Measurements from ENCODE around the gene LINGO3. TPM values are rescaled to one million over a fixed set of nuclear protein-coding genes. Genes with fewer than 3 reads are reported as not detected.

The LINGO3 gene
- total RNA-seq, 6 experiments from 2014 or later = not detected

- intact Hi-C loops (cut with DNase I) = loop anchor here in 1 of 2 donors (10.0 kb wide), 1 partner anchor 53 kb away; no protein-coding TSS in a partner anchor
- Histone ChIP-seq H3K27me3 (no peaks in the 10 kb centered on the region), H3K4me3 (no peak overlapping the region), H3K4me1 (peaks cover 0 to 31% (median 9%) of the 10 kb centered on the region in 4 donors), H3K27ac (no peak overlapping the region), H3K9me3 (no peaks in the 10 kb centered on the region), H3K36me3 (no peaks in the 10 kb centered on the region)
- no peak for TF ChIP-seq CTCF (IDR thresholded peaks at IDR 0.05)
- TF ChIP-seq POLR2A (IDR thresholded peaks at IDR 0.05) = no peak
- 100% methylated on average over 1 of the region's 12 CpGs for WGBS (ENCODE audit: insufficient coverage, low coverage, low lambda C conversion rate, missing lambda C conversion rate)
- DNase-seq (no peak), ATAC-seq (no peak)
Measured at GRCh38 chr19:2331601-2332246, 23.8 kb upstream of the LINGO3 start.

- Histone ChIP-seq H3K27me3 (no peaks in the 10 kb centered on the region), H3K4me3 (no peak overlapping the region), H3K27ac (peak overlapping the region in 1 of 3 donors; percentile 21), H3K36me3 (no peaks in the 10 kb centered on the region), H3K9me3 (no peaks in the 10 kb centered on the region), H3K4me1 (peaks cover 0 to 31% (median 9%) of the 10 kb centered on the region in 4 donors)
- intact Hi-C loops (cut with DNase I) = loop anchor here in 1 of 2 donors (10.0 kb wide), 1 partner anchor 54 kb away; no protein-coding TSS in a partner anchor
- TF ChIP-seq CTCF (IDR thresholded peaks at IDR 0.05) (no peak), POLR2A (IDR thresholded peaks at IDR 0.05) (peak; percentile 18)
- ATAC-seq = peak; percentile 57 to 78 (median 66)
- DNase-seq = peak in 2 of 3 donors; percentile 66 to 69
- WGBS (ENCODE audit: insufficient coverage, low coverage, low lambda C conversion rate, missing lambda C conversion rate) = 49% methylated on average over 5 of the region's 20 CpGs
Measured at GRCh38 chr19:2330632-2331284, 22.8 kb upstream of the LINGO3 start.

GRCh38 chr19:2330255-2330631 is 22.3 kb upstream of the LINGO3 start:
- Histone ChIP-seq H3K36me3 (no peaks in the 10 kb centered on the region), H3K27me3 (no peaks in the 10 kb centered on the region), H3K9me3 (no peaks in the 10 kb centered on the region), H3K4me1 (peaks cover 0 to 31% (median 9%) of the 10 kb centered on the region in 4 donors), H3K27ac (peak overlapping the region in 1 of 3 donors; percentile 21), H3K4me3 (no peak overlapping the region)
- intact Hi-C loops (cut with DNase I) = loop anchor here in 1 of 2 donors (10.0 kb wide), 1 partner anchor 55 kb away; no protein-coding TSS in a partner anchor
- WGBS (ENCODE audit: insufficient coverage, low coverage, low lambda C conversion rate, missing lambda C conversion rate) = 66% methylated on average over 9 of the region's 10 CpGs
- TF ChIP-seq CTCF (IDR thresholded peaks at IDR 0.05) (no peak), POLR2A (IDR thresholded peaks at IDR 0.05) (no peak)
- ATAC-seq (no peak), DNase-seq (no peak)

GRCh38 chr19:2329501-2329916 is 21.6 kb upstream of the LINGO3 start:
- no peaks in the 10 kb centered on the region for H3K27me3 ChIP-seq
- H3K4me3 ChIP-seq = peak overlapping the region in 2 of 3 donors; percentile 88 to 90
- DNase-seq (no peak), ATAC-seq (no peak)
- no peaks in the 10 kb centered on the region for H3K36me3 ChIP-seq
- no peaks in the 10 kb centered on the region for H3K9me3 ChIP-seq
- H3K27ac ChIP-seq = no peak overlapping the region
- H3K4me1 ChIP-seq = peaks cover 0 to 31% (median 9%) of the 10 kb centered on the region in 4 donors
- intact Hi-C loops (cut with DNase I) = no loop called here
- TF ChIP-seq CTCF (IDR thresholded peaks at IDR 0.05) = no peak
- TF ChIP-seq POLR2A (IDR thresholded peaks at IDR 0.05) = no peak
- WGBS (ENCODE audit: insufficient coverage, low coverage, low lambda C conversion rate, missing lambda C conversion rate) = 77% methylated on average over 13 of the region's 13 CpGs
